ENCODE results near the gene SHROOM3. TPM values are rescaled to one million over a fixed set of nuclear protein-coding genes. Genes with fewer than 3 reads are reported as not detected.

The SHROOM3 gene
- total and polyA plus RNA-seq, 2 experiments from 2014 or later: 11.3 to 73.5 TPM

DNA sequence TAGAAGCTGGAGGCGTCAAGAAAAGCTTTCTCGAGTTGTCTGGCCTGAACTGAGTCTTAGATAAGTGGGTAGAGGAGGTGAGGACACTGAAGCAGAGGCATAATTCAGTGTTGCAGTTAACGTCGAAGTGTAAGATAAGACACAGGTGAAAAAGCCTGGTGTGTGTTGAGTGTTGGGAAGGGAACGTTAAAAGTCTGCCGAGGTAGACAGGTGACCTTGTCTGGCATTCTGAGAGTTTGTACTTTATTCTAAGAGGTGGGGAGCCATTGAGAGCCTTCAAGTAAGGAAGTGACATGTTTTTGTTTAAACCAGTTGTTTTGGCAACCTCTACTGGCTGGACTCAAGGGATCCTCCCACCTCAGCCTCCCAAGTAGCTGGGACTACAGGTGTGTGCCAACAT is 219.1 kb downstream of the SHROOM3 start (continued):
- TF ChIP-seq, protein P1, sequence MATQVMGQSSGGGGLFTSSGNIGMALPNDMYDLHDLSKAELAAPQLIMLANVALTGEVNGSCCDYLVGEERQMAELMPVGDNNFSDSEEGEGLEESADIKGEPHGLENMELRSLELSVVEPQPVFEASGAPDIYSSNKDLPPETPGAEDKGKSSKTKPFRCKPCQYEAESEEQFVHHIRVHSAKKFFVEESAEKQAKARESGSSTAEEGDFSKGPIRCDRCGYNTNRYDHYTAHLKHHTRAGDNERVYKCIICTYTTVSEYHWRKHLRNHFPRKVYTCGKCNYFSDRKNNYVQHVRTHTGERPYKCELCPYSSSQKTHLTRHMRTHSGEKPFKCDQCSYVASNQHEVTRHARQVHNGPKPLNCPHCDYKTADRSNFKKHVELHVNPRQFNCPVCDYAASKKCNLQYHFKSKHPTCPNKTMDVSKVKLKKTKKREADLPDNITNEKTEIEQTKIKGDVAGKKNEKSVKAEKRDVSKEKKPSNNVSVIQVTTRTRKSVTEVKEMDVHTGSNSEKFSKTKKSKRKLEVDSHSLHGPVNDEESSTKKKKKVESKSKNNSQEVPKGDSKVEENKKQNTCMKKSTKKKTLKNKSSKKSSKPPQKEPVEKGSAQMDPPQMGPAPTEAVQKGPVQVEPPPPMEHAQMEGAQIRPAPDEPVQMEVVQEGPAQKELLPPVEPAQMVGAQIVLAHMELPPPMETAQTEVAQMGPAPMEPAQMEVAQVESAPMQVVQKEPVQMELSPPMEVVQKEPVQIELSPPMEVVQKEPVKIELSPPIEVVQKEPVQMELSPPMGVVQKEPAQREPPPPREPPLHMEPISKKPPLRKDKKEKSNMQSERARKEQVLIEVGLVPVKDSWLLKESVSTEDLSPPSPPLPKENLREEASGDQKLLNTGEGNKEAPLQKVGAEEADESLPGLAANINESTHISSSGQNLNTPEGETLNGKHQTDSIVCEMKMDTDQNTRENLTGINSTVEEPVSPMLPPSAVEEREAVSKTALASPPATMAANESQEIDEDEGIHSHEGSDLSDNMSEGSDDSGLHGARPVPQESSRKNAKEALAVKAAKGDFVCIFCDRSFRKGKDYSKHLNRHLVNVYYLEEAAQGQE (IDR thresholded peaks at IDR 0.05; ENCODE audit: unreplicated experiment): no peak

DNA sequence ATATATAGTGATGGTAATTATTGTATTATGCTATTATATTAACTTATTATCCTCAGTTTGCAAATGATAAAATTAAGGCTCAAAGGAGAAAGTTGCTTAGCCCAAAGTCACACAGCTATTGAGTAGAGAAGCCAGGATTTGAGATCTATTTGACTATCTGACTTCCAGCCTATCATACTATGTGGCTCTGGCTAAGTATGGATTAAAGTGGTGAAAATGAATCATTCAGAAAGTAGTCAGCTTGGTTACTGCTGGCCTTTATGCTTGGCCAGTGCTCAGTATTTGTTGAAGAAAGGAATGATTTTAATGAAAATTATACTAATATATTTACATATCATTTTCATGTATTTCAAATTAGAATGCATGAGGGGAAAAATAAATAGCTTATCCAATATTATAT is 219.8 kb downstream of the SHROOM3 start:
- no peak for ATAC-seq
- no peaks in the 10 kb centered on the region for H3K9me2 ChIP-seq (ENCODE audit: insufficient read depth)

DNA sequence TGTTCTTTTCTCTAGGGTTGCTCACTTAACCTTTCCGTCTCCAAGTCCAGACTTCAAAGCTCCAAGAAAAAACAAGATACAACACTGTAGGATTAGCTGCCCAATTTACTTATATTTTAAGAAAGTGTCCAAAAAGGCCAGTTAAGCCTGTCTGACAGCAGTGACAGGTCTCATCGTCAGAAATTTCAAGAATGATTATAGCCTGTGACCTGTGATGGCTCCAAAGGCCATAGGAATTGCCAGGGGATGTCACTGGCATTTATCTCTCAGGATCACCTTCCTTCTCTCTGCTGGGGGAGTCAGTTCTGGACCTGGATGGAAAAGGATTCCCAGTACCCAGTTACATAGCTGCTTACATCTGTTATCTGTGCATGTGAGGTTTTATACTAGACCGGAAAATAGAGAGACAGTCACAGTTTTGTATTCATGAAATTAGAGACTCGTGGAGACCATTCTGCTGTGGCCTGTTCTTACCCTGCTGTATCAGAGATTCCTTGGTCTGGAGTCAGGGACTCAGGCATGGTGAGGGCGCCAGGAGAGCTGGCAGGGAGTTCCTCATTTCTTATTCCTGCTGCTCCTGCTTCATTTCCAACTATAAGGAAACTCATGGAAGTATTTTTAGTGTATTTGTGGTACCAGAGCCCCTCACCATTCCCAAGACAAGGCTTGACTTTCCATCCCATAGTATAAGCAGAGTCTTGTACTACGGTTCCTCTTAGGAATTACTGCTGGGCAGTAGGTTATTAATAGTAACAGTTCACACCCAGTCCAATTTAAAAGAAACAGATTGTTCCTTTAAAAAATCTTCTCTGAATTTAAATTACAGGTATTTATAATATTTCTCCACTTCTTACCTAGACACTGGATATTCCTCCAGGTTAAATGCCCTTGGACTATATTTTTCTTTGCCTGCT is 220.8 kb downstream of the SHROOM3 start:
- no peak overlapping the region for H3K27ac ChIP-seq (ENCODE audit: low read depth)
- H3K36me3 ChIP-seq (ENCODE audit: insufficient read depth): no peaks in the 10 kb centered on the region
- DNase-seq (ENCODE audit: low spot score) (no peak), ATAC-seq (no peak)
- Mint-ChIP-seq H3K36me3 (ENCODE audit: low read depth) (no peaks in the 10 kb centered on the region), H3K9me3 (no peaks in the 10 kb centered on the region; the same call in 2 of the 3 replicates), H3K27me3 (ENCODE audit: insufficient read depth, low read depth, poor library complexity) (no peaks in the 10 kb centered on the region), H3K4me3 (no peak overlapping the region), H3K27ac (no peak overlapping the region), H3K4me1 (no peaks in the 10 kb centered on the region)
- H3K27me3 ChIP-seq (ENCODE audit: insufficient read depth): no peaks in the 10 kb centered on the region
- no peak overlapping the region for H3K4me3 ChIP-seq
- H2AFZ ChIP-seq: no peak overlapping the region
- no peaks in the 10 kb centered on the region for H3K9me2 ChIP-seq (ENCODE audit: insufficient read depth)
- no peaks in the 10 kb centered on the region for H3K4me1 ChIP-seq (ENCODE audit: insufficient read depth)
- H3F3A ChIP-seq (replicated peaks; ENCODE audit: low read depth): no peaks in the 10 kb centered on the region
- no peaks in the 10 kb centered on the region for H3K79me2 ChIP-seq (replicated peaks; ENCODE audit: insufficient read depth)
- H4K20me1 ChIP-seq (replicated peaks; ENCODE audit: insufficient read depth): no peaks in the 10 kb centered on the region
- H3K4me2 ChIP-seq: no peak overlapping the region
- no peak for TF ChIP-seq ZNF331 (CRISPR knock-in tag; IDR thresholded peaks at IDR 0.05; ENCODE audit: low read depth)
- TF ChIP-seq, protein P1 (IDR thresholded peaks at IDR 0.05; ENCODE audit: unreplicated experiment): no peak
- no peak for TF ChIP-seq POLR2AphosphoS5 (IDR thresholded peaks at IDR 0.05; ENCODE audit: low read depth)
- TF ChIP-seq ZNF114 (CRISPR knock-in tag; IDR thresholded peaks at IDR 0.05): no peak
- TF ChIP-seq STAT1 (IDR thresholded peaks at IDR 0.05; ENCODE audit: unreplicated experiment): no peak
- no peak for TF ChIP-seq JUNB (IDR thresholded peaks at IDR 0.05; ENCODE audit: unreplicated experiment)
- no peak for TF ChIP-seq CTCF (conservative IDR thresholded peaks at IDR 0.05; ENCODE audit: low read depth in 2 of 2)
- TF ChIP-seq CREB1 (CRISPR knock-in tag; IDR thresholded peaks at IDR 0.05; ENCODE audit: low read depth): no peak

More for the DNA sequence above, 219.8 kb downstream of the SHROOM3 start:
- Histone ChIP-seq H3K4me3 (no peak overlapping the region), H3K27me3 (ENCODE audit: insufficient read depth) (no peaks in the 10 kb centered on the region), H3K4me2 (no peak overlapping the region), H3K79me2 (replicated peaks; ENCODE audit: insufficient read depth) (no peaks in the 10 kb centered on the region), H3K27ac (ENCODE audit: low read depth) (no peak overlapping the region), H2AFZ (no peak overlapping the region), H4K20me1 (replicated peaks; ENCODE audit: insufficient read depth) (no peaks in the 10 kb centered on the region), H3K4me1 (ENCODE audit: insufficient read depth) (no peaks in the 10 kb centered on the region), H3K36me3 (ENCODE audit: insufficient read depth) (no peaks in the 10 kb centered on the region), H3F3A (replicated peaks; ENCODE audit: low read depth) (no peaks in the 10 kb centered on the region)
- H3K27me3 Mint-ChIP-seq (ENCODE audit: insufficient read depth, low read depth, poor library complexity): no peaks in the 10 kb centered on the region
- H3K27ac Mint-ChIP-seq: no peak overlapping the region
- H3K4me1 Mint-ChIP-seq: no peaks in the 10 kb centered on the region
- H3K9me3 Mint-ChIP-seq: peaks cover 4% of the 10 kb centered on the region; the same call in 1 of the 3 replicates
- TF ChIP-seq ETS1 (IDR thresholded peaks at IDR 0.05) (no peak), JUNB (IDR thresholded peaks at IDR 0.05; ENCODE audit: unreplicated experiment) (no peak), POLR2AphosphoS5 (IDR thresholded peaks at IDR 0.05; ENCODE audit: low read depth) (no peak), NANOG (IDR thresholded peaks at IDR 0.05; ENCODE audit: borderline replicate concordance) (no peak)
- no peaks in the 10 kb centered on the region for H3K36me3 Mint-ChIP-seq (ENCODE audit: low read depth)
- H3K4me3 Mint-ChIP-seq: no peak overlapping the region
- DNase-seq (ENCODE audit: low spot score): no peak

All from GM23338 (cell line).